HL-60/S4 (cell line): ENCODE measurements around the gene CD48.

Experiments used
- in situ Hi-C: fragments of 300-500 bp; cut with MboI; formaldehyde crosslinking; loops from 2 replicates; pipeline ENCODE4 v1.14.3; 2022; ENCODE audit warnings: low sequenced_read_pairs

Gene CD48

DNA sequence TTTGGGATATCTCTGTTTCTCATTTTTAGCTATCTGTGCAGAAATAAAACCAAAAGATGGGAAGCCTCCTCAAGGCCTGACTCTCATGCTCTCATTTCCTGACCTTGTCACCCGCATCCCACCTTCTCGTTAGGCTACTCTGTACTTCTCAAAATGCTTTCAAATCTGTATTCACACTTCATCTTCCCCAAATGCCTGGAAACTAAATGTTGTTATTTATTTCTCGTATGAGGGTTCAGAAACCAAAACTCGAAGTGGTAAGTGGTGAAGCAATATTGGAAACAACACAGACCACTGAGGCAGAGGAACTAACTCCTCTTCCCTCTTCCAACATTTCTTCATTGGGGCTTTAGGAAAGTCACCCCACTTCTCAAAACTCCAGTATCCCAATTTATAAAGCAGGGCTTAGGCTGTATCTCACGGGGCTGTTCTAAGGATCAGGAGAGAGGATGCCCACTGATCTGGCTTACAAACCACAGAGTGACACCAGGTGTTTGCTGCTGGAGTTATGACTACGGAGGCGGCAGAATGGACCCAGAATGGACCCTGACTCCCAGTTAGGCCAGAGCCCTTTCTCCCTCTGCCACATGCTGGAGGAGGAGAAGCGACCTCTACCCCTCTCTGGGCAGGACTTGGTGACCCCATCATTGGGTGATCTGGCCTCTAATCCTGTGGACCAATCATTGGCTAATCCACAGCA, 31.0 kb upstream of the CD48 start:
- in situ Hi-C loops = loop anchor here (25.0 kb wide), 1 partner anchor 645 kb away; no protein-coding TSS in a partner anchor

DNA sequence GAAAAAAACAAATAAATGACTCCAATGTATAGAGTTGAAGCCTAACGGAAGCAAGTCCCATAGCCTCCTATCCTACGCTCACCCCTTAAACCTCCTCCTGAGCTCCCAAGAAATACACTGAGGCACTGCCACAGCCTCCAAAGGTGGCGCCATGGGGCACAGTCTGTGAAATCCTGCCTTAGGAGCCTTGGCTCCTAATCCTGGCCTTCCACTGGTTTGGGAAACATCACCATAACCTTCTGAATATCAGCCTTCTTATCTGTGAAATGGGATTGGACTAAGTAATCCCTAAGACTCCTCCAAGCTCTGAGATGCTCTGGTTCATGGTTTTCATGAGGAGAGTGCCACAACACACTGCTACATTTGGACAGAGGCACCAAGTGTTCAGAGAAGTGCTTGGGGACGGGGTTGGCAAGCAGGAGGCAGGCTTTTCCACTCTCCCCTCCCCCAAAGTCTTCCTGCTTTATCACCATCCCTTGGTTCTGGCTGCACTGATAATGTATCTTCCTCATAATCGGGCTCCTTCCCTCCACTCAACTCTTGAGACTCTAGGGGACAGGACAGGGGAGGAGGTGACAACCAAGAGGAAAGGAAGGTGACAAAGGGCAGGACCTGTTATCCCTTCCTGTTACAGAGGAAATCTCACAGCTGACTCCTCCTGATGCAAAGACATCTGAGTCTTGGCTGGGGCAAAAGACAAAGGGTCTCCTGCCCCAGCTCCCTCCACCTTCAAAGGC, 30.2 kb upstream of the CD48 start:
- in situ Hi-C loops = loop anchor here (25.0 kb wide), 1 partner anchor 646 kb away; no protein-coding TSS in a partner anchor

DNA sequence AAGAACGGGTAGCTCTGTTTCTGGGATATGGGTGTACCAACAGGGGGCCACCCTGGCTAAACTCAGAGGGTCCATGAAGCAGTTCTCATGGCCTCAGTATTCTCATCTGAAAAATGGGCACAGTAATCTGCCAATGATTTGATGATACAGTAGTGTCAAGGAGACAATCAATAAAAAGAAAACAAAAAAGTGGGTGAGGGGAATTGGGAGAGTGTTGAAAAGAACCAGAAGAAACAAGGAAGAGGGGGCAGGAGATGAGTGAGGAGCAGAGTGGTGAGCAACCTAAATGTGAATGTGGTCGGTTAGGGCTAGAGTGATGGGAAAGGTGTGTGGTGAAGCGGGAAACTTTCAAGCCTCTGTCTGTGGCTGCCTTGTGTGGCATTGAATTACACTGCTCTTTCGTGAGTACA, 29.5 kb upstream of the CD48 start:
- in situ Hi-C loops = loop anchor here (25.0 kb wide), 1 partner anchor 646 kb away; no protein-coding TSS in a partner anchor

DNA sequence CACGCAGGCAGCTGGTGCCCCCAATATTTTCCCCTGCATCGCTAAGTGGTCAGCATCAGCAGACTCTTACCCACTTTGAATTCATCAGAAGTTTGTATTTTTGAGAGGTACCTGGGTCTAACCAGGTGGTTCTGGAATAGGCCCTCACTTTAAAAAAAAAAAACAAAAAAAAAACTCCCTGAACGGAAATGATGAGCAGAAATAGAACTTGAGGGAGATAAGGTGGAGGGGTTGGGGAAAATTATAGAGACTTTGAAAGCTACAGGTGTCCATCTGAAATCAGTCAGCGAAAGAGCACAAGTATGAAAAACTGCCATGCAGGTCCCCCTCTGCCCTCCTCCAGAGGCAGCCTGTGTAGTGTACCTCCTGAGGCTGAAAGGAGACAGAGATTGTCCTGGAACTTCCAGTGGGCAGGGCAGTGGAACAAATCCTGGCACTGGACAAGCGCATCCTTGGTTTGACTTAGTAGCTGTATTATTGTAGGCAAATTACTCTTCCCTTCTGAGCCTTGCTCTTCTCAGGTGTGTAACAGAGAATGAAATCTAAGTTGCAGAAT, 28.6 kb upstream of the CD48 start:
- in situ Hi-C loops = loop anchor here (25.0 kb wide), 1 partner anchor 647 kb away; no protein-coding TSS in a partner anchor

DNA sequence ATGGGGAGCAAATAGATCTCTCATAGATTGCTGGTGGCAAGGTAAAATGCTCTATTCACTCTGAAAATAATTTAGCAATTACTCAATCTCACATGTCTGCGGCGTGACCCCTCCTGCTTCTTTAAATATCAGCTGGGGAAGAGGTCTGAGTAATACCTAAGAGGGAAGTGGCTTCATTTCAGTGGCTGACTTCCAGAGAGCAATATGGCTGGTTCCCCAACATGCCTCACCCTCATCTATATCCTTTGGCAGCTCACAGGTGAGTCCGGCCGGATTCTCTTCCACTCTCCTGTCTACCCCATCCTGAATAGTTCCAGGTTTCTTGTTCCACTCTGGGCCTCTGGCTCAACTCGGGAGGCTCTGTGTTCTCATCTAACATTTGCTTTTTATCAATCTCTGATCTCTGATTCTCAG, 27.5 kb upstream of the CD48 start, which contains the start of gene SLAMF7:
Gene SLAMF7 (plus strand): TSS at position 150 of the 414 bp plus-strand sequence. CDS start 55 bp downstream, at position 205.
- in situ Hi-C loops = loop anchor here (25.0 kb wide), 1 partner anchor 648 kb away; no protein-coding TSS in a partner anchor

DNA sequence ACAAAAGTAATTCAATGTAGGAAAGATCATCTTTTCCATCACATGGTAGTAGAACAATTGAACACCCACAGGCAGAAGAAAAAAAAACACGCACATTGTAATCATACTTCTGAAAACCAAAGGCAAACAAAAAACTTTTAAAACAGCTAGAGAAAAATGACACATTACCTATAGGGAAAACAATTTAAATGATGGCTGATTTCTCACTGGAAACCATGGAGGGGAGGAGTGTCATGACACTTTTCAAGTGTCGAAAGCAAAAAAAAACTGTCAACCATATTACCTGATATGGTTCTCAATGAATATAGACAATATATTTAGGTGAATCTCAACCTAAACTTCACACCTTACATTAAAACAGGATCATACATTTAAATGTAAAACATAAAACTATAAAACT, 26.6 kb upstream of the CD48 start:
- in situ Hi-C loops = loop anchor here (25.0 kb wide), 1 partner anchor 649 kb away; no protein-coding TSS in a partner anchor

DNA sequence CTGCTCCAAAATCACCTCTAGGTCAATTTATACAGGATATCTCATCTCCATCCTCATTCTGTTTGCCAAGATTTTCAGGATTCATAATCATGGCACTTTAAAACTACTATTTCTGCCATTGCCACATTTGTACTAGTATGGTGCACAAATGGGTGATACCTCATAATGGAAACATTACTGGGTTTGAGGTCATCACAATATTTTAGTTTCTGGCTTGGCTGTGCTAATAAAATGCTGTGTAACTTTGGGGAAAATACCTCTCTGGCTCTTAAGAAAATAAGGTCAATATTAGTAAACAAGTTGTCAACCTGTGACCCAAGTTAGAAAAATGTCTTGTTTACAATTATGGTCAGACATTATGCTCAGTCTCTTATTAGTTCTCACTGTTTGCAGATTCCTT, 22.7 kb upstream of the CD48 start:
- in situ Hi-C loops = loop anchor here (25.0 kb wide), 1 partner anchor 653 kb away; no protein-coding TSS in a partner anchor

DNA sequence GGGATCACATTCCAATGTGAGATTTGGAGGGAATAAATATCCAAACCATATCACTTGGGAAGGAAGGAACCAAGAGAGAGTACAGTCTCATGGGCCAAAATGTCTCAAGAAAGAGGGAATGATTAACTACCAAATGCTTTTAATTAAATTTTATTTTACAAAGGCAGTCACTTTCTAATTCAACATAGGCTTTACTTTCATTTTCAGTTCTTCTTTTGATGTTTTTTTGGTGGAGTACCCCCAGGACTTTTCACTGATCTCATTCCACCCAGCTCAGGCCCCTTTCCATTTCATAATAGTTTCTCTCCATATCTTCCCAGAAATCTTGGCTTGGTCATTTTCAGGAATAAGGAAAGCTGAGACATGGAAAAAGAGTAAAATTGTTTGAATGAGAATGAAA, 22.3 kb upstream of the CD48 start:
- in situ Hi-C loops = loop anchor here (25.0 kb wide), 1 partner anchor 653 kb away; no protein-coding TSS in a partner anchor

DNA sequence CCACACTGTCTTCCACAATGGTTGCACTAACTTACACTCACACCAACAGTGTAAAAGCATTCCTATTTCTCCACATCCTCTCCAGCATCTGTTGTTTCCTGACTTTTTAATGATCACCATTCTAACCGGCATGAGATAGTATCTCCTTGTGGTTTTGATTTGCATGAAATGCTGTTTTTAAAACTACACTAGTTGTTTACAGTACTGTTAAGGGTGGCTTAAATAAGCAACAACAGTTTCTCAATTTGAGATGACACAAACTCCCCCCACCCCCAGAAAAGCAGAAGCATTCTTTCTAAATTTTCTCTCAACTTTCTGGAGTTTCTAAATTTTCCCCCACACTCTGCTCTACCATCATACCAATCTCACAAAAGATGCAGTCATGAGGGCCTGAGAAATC, 20.4 kb upstream of the CD48 start:
- in situ Hi-C loops = loop anchor here (25.0 kb wide), 1 partner anchor 655 kb away; no protein-coding TSS in a partner anchor

DNA sequence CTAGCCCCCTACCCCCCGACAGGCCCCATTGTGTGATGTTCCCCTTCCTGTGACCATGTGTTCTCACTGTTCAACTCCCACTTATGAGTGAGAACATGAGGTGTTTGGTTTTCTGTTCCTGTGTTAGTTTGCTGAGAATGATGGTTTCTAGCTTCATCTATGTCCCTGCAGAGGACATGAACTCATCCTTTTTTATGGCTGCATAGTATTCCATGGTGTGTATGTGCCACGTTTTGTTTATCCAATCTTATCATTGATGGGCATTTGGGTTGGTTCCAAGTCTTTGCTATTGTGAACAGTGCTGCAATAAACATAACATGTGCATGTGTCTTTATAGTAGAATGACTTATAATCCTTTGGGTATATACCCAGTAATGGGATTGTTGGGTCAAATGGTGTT, 19.9 kb upstream of the CD48 start:
- in situ Hi-C loops = loop anchor here (25.0 kb wide), 1 partner anchor 656 kb away; no protein-coding TSS in a partner anchor

DNA sequence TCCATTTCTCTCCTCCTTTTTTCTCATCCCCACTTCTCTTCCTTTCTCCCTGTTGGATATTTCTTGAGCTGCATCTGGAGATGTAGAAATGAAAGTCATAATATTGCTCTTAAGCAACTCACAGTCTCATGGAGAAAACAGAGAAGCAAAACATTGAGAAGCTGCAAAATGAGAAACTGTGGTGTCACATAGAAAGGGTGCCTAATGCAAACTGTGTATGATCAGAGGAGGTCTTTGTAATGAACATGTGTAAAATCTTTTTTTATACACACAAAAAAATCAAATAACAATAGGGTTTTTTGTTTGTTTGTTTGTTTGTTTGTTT, 15.7 kb upstream of the CD48 start:
- in situ Hi-C loops = loop anchor here (25.0 kb wide), 1 partner anchor 660 kb away; no protein-coding TSS in a partner anchor

DNA sequence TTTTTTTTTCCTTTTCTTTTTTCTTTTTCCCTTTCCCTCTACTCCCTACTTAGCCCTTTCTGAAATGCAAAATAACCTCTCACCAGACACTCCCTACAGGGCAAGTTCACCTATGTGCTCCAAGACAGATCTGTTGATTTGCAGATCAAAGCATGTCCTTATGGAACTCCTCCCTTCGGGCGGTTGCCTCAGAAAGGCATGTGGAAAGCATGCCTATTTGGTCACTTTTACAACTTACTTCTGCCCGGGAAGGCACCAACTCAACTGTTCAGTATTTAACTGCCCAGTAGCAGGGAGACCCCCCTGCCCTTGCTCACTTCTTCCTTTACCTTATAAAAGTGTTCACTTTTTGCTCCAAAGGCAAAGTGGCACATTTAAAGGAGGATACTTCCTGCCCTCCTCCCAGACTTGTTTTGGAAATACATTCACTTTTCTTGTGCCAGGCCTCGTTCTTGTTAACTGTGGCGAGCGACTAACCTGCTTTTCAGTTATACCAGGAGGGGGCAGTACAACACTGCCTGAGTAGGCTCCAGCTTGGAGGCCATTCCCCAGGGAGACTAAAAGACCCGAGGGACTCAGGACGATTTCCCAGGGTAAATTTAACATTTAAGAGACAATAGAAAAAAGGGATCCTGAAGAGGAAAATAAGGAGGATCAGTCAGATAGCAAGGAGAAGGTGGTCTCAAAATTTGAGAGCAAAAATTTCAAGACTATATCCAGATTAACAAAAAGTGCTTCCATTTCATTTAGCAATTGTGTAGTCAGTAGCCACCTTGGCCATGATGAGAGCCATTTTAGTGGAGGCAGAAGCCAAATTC, 15.1 kb upstream of the CD48 start:
- in situ Hi-C loops = loop anchor here (25.0 kb wide), 1 partner anchor 661 kb away; no protein-coding TSS in a partner anchor

DNA sequence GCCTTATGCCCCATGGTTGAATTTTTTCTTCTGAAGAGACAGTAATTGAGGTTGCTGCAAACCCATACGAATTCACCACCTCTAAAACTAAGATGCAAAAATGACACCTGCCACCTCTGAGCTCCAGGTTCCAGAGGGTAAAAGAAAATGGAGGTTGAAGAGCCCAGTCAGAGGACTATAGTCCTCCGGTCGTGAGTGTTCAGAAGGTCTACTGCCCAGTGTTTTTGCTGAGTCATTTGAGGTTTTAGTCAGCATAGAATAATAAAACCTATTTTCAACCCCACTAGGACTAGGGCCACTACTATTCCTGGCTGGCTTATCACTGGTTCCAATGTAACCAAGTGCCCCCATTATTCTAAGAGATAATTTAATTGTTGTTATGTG, 14.5 kb upstream of the CD48 start:
- in situ Hi-C loops = loop anchor here (25.0 kb wide), 1 partner anchor 661 kb away; no protein-coding TSS in a partner anchor

DNA sequence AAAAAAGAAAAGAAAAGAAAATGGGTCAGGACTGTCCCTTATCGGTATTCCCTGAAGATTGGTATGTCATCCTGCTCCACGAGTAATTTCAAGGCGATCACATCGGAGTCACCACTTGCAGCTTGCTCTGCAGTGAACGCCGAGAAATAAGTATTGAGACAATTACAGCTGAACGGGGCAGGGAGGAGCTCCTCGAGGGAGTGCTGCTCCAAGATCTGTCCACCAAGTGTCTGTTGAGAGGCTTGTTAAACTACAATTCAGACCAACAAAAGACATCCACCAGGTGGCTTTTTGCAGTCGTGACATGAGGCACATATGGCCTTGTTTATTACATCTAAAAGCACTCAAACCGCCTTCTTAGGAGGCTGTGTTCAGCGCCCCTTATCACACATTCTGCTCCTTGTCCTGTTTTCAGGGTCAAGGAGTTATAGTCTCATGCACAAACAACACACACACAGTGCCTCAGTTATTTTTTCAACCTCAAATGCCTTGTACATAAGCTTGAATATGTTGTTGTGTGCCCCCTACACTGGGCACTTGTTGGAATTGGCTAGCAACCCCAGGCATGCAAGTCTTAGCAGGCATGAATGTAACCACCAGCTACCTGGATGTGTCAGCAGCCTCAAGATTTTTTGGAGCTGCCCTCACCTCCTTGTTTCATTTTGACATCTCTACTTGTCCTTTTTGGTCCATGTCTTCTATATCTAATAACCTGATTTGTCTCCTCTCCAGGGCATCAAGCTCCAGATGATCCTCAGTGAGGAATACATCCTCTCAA, 13.0 kb upstream of the CD48 start:
- in situ Hi-C loops = loop anchor here (25.0 kb wide), 1 partner anchor 663 kb away; no protein-coding TSS in a partner anchor

DNA sequence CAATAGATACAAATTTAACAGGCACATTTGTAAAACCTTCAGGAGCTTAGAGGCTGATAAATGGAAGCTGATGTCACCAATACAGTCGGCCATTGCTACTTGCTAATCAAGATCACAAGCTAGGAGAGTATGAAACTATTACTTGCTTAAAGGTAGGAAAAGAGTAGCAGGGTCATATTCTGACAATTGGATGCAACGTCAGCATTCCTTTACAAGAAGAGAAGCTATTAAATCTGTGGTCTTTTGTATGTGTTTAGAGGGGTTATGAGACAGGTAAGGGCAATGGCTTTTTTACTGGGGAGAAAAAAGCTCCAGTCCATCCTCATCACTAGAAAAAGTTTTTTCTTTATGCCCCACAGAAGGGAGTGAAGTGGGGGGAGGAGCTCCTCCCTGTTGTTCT, 11.7 kb upstream of the CD48 start:
- in situ Hi-C loops = no loop called here

DNA sequence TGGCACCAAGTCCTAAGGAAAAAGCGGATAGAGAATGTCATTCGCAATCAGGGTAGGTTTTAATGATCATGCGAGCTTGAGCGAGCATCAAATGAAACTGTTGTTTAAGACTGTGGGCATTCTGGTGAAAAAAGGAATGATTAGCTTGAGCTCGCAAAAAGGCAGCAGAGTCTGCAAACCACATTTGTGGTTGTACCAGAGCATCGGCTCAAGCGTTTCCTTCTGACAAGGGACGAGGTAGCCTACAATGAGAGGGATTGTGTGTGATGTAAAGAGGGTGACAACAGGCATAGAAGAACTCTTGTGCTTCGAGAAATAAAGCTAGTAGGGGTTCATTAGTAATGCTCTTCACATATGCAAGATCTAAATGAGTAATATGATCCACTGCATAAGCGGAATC, 11.1 kb upstream of the CD48 start:
- in situ Hi-C loops = no loop called here

DNA sequence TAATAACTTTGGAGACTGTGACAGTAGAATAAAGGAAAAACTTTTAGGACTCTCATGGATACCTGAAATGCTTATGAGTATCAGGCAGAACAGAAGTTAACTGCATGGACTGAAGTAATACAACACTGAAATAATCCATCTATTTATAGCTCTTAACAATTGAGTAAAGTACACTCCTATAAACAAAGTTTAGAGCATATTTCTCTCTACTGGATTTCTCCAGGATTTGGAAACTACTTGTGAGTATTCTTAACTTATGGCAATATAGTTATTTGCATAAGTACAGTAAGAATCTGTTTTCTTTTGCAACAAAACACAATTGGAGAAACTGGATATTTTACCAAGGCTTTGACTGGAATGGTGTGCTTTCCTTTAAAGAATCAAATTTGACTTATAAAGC, 9.9 kb upstream of the CD48 start:
- in situ Hi-C loops = no loop called here

DNA sequence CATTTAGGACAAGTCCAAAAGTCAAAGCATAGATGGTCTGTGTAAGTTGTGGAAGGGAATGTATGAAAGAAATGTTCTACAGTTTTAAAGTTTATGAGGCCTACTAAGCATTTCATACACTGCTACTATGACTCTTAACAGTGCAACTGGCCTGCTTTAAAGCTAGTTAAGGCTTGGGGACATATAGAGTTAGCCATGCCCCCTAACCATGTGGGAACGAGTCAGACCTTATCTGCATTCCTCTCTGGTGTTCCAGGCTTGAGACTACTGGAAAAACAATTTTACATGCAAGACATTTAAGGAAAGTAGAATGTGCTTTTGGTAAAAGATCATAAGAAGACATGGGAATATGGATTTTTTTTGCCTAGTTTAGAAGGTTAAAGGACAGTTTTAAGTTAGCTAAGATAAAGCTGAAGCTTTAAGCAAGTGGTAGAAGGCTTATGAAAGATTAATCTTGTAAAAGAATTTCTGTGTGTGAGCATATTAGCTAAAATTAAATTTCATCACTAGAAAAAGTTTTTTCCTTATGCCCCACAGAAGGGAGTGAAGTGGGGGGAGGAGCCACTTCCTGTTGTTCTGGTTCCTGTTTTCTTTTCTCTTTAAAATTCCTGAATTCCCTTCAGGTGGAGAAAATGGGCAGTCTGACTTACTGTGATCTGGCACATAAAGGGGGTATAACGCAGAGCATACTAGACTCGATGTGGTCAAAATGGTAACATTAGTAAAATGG, 8.9 kb upstream of the CD48 start:
- in situ Hi-C loops = no loop called here

DNA sequence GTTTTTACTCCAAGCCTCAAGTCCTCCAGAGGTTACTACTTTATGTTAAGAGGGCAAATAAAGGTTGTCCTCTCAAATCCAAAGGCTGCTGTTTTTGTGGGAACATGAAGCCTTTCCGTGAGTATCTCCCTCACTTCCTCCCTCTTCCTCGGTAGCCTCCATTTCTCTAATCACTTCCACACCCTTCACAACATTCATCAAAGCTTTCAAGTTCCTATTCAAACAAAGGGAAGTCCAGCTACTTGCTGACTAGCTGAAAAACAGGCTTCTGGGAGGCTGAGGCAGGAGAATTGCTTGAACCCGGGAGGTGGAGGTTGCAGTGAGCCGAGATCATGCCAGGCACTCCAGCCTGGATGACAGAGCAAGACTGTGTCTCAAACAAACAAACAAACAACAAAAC, 6.6 kb upstream of the CD48 start:
- in situ Hi-C loops = no loop called here
